GM15510 (cell line): ENCODE measurements around the gene MAP3K21.

Experiments
- POLR2A ChIP-seq: IDR thresholded peaks from 3 replicates; pipeline ENCODE4 v1.6.1; 2011; ENCODE audit warnings: borderline replicate concordance; ENCODE audit not compliant: insufficient read length; ENCODE audit errors: extremely low read depth

MAP3K21 gene

DNA sequence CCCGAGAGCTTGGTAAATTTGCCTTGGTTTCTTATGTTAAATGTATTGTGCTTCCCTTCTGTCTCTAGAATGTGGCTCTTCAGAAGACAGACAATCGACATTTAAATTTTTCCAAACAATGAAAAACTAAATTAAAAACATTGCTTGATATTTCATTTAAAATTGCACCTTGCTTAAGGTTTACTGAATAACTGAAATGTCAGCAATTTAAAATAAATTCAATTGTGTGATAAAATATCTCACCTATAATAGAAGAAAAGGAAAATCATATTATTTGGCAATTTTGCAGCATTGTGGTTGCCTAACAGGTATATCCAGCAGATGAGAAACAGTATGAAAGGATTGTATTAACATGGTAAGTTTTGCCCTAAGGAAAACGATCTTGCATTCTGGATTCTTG, 56.5 kb downstream of the MAP3K21 start:
- no peak for TF ChIP-seq POLR2A

DNA sequence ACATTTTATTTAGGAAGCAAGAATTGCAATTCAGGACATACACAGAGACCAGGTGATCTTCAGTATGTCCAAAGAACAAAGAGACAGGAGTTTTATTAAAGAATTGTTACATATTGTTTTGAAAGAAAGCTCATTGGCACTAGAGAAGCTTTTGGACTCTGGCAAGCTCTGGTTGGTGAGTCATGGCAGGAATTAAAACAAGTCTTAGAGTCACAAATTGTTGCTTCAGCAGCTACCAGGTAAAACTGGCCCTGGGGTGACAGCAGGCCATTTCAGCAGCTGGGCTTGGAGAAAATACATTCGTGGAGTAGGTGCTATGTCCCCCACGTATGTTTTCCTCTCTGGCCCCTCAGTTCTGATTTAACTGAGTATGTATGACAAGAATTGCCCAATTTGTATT, 58.8 kb downstream of the MAP3K21 start:
- no peak for TF ChIP-seq POLR2A

DNA sequence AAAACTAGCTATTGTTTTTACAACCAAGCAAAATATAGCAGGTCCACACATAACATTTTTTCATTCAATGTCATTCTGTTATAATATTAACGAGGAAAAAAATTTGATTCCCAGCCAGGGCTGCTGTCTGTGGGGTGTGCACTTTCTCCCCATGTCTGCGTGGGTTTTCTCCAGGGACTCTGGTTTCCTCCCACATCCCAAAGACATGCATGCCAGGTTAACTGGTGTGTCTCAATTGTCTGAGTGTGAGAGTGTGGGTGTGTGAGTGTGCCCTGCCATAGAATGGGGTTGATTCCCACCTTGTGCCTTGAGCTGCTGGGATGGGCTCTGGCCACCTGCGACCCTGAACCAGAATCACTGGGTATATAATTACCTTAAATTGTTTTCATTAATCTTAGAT, 60.1 kb downstream of the MAP3K21 start:
- no peak for TF ChIP-seq POLR2A

DNA sequence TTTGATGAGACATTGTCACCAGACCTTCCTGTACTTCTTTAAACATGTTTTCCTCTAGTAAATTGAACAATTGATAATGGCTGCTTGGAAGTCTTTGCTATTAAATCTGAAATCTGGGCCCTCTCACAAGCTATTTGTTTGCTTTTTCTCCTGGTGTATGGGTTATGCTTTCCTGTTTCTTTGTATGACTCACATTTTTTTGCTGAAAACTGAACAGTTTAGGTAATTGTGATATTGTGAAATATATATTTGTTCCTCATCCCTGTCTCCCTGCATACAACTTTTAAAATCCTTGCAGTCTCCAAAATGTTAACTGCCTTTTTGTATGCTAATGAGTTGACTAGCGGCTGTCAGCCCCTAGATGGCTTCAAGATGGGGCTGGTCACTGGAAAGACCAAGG, 61.6 kb downstream of the MAP3K21 start:
- no peak for TF ChIP-seq POLR2A

DNA sequence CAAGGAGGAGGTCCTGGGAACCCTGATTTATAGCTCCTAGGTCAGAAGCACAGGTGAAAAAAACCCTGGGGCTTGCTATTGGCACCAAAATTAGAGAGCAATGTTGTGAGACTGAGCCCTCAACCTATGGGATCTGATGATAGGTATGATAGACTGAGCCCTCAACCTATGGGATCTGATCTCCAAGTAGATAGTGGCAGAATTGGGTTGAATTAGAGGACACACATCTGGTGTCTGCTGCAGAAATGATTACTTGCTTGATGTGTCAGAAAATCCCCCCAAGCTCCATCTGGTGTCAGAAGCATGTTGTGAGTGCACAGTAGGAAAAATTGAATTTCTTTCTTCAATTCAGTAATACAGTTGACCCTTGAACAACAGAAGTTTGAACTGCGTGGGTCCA, 62.4 kb downstream of the MAP3K21 start:
- TF ChIP-seq POLR2A, result no peak

DNA sequence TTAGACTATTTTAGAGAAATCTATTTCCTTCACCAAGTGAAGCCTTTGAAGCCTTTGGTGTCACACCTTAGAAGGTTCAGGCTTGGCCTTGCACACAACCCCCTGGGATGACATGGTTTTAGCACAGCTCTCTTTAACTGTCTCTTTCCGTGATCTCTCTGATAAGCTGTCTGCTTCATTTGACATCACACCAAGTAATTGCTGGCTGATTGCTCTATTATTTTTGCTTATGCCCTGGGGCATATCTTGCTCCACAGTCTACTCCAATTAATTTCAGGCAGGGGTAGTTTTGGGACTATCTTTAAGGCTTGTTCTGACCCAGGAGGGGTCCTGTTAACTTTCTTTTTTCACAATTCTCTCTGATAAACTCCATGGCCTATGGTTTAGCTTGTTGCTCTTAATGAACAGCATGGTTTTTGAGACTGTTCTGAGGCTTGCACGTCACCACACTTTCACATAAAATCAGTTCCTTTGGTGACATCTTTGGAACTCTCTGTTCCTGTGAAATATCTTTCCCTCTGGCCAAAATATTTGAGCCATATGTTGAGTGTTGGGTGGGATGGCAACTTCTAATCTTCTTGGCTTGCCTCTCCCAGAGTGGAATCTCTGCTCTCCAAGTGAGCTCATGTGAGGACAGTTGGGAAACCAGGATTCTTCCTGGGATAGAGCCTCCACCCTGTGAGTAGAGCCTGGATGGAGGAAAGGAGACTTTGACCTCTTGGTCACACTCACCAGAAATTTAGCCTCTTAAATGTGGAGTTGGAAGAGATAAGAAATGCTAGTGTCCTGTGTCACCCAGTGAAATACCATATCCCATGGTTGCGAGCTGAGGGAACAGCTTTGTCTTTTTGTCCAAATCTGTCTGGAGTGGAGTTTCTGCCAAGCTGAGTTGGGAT, 63.6 kb downstream of the MAP3K21 start:
- TF ChIP-seq POLR2A, result no peak

DNA sequence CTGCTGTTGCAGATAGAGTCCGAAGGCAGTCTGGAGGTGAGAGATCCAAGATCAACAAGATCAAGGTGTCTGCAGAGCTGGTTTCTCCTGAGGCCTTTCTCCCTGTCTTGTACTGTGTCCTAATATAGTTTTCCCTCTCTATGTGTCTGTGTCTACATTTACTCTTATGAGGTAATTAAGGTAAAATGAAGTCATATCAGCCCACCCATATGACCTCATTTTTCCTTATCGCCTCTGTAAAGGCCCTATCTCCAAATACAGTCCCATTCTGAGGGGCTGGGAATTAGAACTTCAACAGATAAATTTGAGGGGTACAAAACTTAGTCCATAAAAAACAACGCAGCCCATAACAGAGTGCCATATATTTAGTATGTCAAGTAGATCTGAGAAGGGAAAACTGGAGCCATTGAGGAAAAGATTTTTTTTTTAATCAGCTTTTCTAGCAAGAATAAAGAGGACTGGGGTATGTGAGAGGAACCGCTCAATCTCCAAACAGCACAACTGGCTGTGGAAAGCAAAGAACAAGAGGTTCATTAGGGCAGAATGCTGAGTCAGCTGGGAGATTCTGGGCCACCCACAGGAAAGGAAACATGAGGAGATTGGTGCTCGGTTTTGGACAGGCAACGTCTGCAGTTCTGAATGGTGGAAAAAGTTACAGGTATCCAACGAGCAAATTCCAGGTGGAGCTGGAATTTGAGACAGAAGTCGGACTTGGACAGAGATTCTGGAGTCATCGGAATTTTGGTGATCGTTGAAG, 65.7 kb downstream of the MAP3K21 start:
- no peak for TF ChIP-seq POLR2A

DNA sequence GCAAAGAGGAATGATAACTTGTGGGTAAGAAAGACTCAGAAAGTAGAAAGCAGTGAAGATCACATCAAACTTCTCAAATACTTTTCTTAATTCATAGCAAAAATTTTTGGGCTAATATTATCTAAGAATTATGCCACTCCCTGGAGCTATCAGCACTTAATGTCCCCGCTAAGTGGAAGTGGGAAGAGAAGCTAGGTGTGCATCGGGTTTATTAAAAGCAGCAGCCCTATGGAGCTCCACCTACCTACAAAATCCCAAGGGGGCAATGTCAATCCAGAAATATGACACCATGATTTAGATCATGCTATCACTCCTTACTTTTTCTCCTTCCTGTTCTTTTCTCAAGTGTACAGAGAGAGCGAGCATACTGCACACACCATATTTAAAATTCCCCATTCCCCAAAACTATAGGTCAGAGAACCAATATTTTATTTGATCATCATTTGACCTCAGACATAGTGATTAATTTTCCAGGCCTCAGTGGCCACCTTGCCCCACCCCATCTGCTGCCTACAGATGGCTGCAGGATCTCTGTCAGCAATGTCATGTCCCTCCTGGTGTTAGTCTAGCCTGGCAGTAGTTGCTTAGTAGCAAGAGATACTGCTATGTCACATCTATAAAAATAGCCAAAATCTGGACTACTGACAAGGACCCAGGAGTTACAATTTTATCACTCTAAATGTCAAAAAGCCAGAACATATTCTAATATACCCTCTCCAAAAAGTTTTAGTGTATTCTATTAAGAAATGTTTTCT, 66.6 kb downstream of the MAP3K21 start:
- no peak for TF ChIP-seq POLR2A

DNA sequence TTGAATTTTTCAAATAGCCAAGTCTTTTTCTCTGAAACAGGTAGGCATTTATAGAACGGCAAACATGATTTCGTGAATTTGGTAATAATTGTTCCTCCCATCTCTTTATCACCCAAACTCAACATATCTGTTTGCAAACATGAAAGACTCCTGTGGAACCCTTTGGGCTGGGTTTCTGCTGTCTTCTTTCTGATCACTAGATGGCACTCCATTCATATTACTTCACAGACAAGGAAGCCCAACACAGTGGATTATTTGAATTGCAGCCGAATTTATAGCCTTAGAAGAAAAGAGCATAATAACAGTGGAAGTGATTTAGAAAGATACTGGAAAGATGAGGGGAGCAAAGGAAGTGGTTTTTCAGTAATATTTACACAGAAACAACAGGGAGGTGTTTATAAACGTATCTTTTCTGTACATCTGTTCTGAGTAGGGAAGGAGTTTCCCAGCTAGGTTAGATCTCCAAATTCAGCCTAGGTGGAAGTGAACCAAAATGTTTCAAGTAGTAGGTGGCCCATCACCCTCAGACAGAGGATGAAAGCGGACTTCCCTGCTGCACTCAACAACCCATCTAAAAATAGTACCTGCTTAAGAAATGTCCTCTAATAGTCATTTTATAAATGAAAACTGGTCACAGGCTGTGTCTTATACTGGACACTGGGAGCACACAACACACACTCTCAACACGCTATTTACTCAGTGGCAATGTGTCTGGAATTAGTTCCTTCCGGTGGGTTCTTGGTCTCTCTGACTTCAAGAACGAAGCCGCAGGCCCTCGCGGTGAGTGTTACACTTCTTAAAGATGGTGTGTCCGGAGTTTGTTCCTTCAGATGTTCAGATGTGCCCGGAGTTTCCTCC, 67.6 kb downstream of the MAP3K21 start:
- TF ChIP-seq POLR2A, result no peak

DNA sequence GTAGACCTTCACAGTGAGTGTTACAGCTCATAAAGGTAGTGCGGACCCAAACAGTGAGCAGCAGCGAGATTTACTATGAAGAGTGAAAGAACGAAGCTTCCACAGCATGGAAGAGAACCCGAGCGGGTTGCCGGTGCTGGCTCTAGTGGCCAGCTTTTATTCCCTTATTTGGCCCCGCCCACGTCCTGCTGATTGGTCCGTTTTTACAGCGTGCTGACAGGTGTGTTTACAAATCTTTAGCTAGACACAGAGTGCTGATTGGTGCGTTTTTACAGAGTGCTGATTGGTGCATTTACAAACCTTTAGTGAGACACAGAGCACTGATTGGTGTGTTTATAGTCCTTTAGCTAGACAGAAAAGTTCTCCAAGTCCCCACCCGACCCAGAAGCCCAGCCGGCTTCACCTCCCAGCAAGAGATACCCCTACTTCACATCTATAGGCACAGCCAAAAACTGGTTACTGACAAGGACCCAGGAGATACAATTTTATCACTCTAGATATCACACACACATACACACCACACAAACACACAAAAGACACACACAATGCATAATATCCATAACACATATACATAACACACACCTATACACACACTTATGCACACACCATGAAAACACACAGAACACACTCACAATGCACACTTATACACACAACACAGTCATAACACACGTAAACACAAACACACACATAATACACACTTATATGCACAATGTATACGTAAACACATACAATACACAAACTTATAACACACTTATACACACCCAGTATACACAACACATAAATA, 68.5 kb downstream of the MAP3K21 start:
- no peak for TF ChIP-seq POLR2A

DNA sequence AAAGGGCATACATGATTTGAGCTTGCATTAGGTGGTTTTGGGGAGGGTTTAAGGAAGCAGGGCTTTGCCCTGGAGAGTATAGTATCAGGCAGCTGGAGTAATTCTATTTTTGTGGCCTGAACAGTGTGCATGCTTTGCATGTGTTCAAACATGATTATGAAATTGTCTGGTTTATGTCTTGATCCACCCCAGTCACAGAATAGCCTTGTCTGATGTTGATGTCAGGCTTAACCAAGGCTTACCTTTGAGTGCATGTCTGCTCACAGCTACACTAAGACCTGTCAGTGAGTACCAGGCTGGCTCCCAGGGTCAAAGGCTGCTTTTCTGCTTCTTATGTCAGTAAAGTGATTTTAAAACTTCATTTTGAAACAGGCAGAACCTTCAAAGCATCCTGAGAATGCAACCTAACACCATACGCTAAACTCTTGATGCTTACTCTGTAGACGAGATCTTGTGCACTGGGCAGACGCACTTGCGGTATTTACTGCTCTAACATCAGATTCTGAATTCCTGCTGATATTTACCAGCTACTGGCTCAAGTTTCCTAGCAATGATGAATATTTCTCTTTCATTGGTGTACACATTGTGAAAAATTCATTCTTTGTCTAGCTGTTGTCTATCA, 78.9 kb downstream of the MAP3K21 start:
- no peak for TF ChIP-seq POLR2A

DNA sequence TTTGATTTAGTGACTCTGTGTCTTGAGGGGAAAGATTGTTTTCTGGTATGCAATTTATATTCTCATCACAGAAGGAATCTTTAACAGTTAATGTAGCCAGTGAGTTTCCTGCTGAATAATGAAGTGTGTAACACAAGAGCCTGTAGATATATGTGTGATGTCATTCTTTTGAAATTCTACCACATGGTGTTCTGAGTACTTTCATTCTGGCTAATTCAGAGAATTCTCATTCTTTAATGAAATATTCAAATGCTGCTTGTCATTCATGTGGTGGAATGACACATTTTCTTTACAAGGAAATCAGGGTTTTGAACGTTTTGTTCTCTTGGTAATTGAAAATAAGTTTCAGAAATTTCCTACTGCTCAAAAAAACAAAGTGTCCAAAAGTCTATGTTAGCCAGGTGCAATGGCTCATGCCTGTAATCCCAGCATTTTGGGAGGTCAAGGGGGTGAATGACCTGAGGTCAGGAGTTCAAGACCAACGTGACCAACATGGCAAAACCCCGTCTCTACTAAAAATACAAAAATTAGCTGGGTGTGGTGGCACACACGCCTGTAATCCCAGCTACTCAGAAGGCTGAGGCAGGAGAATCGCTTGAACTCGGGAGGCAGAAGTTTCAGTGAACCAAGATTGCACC, 79.6 kb downstream of the MAP3K21 start:
- TF ChIP-seq POLR2A, result no peak

DNA sequence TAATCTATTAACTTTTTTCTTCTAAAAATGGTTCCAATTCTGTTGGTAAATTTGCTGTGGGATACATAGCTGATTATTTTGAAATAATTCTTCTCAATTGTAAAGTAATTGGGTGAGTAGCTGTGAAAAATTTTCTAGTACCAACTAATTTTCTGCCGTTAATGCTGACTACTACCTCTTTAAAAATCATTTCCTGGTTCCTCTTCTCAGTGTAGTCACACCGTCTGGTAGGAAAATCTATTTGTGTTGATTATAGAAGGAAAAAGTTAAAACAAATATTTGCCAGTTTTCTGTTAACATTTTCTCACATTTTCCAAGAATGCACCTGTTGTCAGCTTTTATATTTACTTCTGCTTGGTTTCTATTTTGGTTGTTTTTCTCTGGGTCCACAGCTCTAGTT, 82.0 kb downstream of the MAP3K21 start:
- TF ChIP-seq POLR2A, result no peak
